SKM-1 (cell line): ENCODE data around the gene RMC1.
"Not testable (repeated sequence)": the region's sequence is repeated elsewhere in the genome, so short reads cannot be mapped to it uniquely, and the experiment has no call there.

Source experiments
- DNase-seq: peaks from one replicate; lab custom pipeline; 2025; ENCODE audit not compliant: unreplicated experiment; lab: John Stamatoyannopoulos, UW

The RMC1 gene

GRCh38 chr18:23556145-23556780 is 53.0 kb downstream of the RMC1 start:
- DNase-seq = no peak

GRCh38 chr18:23557511-23557910 is 54.2 kb downstream of the RMC1 start:
- not testable (repeated sequence) for DNase-seq

GRCh38 chr18:23560186-23560585 is 56.9 kb downstream of the RMC1 start:
- no peak for DNase-seq

GRCh38 chr18:23563377-23564043 is 60.2 kb downstream of the RMC1 start:
- no peak for DNase-seq

GRCh38 chr18:23565916-23566547 is 62.7 kb downstream of the RMC1 start:
- DNase-seq = no peak

GRCh38 chr18:23567671-23568070 is 64.4 kb downstream of the RMC1 start:
- no peak for DNase-seq

- DNase-seq = no peak
These were observed 65.2 kb downstream of the RMC1 start for GRCh38 chr18:23568281-23569138.

GRCh38 chr18:23569299-23570063 is 66.2 kb downstream of the RMC1 start:
- DNase-seq = no peak

- DNase-seq = no peak
These were observed 67.7 kb downstream of the RMC1 start for GRCh38 chr18:23570912-23571504.

GRCh38 chr18:23572012-23572411 is 68.7 kb downstream of the RMC1 start:
- no peak for DNase-seq

- DNase-seq = no peak
These were observed 69.3 kb downstream of the RMC1 start for GRCh38 chr18:23572570-23572969.

- no peak for DNase-seq
These were observed 69.7 kb downstream of the RMC1 start for GRCh38 chr18:23573020-23573419.

- no peak for DNase-seq
These were observed 70.5 kb downstream of the RMC1 start for GRCh38 chr18:23573626-23574431.

- no peak for DNase-seq
These were observed 71.4 kb downstream of the RMC1 start for GRCh38 chr18:23574611-23575308.

- no peak for DNase-seq
These were observed 72.0 kb downstream of the RMC1 start for GRCh38 chr18:23575309-23575651.

- not testable (repeated sequence) for DNase-seq
These were observed 74.2 kb downstream of the RMC1 start for GRCh38 chr18:23577521-23577920.

- no peak for DNase-seq
These were observed 74.9 kb downstream of the RMC1 start for GRCh38 chr18:23578067-23578701.

- DNase-seq = peak; percentile 48
These were observed 75.8 kb downstream of the RMC1 start for GRCh38 chr18:23578891-23579653.
